Measurements from ENCODE around the gene NPAT.
"Not testable (repeated sequence)": the region's sequence is repeated elsewhere in the genome, so short reads cannot be mapped to it uniquely, and the experiment has no call there.

NPAT gene

DNA sequence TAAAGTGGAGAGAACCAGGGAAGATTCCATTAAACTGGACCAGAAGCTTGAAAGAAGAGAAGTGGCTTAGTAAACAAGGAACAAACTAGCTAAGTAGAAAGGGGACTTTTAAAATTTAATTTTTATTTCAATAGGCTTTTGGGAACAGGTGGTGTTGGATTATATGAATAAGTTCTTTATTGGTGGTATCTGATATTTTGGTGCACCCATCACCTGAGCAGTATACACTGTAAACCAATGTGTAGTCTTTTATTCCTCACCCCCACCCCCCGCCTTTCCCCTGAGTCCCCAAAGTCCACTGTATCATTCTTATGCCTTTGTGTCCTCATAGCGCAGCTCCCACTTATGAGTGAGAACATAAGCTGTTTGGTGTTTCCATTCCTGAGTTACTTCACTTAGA is 93.7 kb downstream of the NPAT start:
- DNase-seq (ENCODE audit: low spot score): no peak
- TF ChIP-seq CTCF (IDR thresholded peaks at IDR 0.05; ENCODE audit: borderline replicate concordance, control extremely low read depth, extremely low read depth, insufficient read depth, missing control alignments): no peak
- in situ Hi-C loops (cut with MboI; ENCODE audit: low sequenced_read_pairs, unreplicated experiment): no loop called here

- in situ Hi-C loops (cut with MboI; ENCODE audit: low sequenced_read_pairs, unreplicated experiment): no loop called here
Measured at GRCh38 chr11:108125096-108125495, 97.3 kb downstream of the NPAT start.

DNA sequence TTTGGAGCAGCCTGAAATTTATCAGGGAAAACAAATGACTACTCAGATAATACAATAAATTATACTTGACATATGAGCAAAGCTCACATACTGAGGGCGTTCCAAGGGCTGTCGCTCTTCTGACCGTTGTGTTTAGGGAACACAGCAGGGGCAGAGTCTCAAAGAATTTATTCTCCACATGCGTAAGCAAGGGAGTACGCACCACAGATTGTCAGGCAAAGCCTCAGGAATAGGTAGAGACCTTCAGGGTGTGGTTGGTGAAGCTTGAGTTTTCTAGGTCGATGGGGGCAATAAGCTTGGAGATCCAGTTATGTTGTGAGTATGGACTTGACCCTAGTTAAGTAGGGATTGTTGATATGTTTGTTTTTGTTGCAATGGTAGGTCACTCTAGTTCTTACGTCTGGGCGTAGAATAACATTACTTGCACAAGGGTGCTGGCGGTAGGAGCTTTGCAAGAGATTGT is 100.2 kb downstream of the NPAT start:
- in situ Hi-C loops (cut with MboI; ENCODE audit: low sequenced_read_pairs, unreplicated experiment): no loop called here
- TF ChIP-seq CTCF (IDR thresholded peaks at IDR 0.05; ENCODE audit: borderline replicate concordance, control extremely low read depth, extremely low read depth, insufficient read depth, missing control alignments): no peak
- no peak for DNase-seq (ENCODE audit: low spot score)

More at GRCh38 chr11:108125096-108125495, 97.3 kb downstream of the NPAT start:
- no peak for TF ChIP-seq CTCF (IDR thresholded peaks at IDR 0.05; ENCODE audit: borderline replicate concordance, control extremely low read depth, extremely low read depth, insufficient read depth, missing control alignments)
- DNase-seq (ENCODE audit: low spot score): no peak

DNA sequence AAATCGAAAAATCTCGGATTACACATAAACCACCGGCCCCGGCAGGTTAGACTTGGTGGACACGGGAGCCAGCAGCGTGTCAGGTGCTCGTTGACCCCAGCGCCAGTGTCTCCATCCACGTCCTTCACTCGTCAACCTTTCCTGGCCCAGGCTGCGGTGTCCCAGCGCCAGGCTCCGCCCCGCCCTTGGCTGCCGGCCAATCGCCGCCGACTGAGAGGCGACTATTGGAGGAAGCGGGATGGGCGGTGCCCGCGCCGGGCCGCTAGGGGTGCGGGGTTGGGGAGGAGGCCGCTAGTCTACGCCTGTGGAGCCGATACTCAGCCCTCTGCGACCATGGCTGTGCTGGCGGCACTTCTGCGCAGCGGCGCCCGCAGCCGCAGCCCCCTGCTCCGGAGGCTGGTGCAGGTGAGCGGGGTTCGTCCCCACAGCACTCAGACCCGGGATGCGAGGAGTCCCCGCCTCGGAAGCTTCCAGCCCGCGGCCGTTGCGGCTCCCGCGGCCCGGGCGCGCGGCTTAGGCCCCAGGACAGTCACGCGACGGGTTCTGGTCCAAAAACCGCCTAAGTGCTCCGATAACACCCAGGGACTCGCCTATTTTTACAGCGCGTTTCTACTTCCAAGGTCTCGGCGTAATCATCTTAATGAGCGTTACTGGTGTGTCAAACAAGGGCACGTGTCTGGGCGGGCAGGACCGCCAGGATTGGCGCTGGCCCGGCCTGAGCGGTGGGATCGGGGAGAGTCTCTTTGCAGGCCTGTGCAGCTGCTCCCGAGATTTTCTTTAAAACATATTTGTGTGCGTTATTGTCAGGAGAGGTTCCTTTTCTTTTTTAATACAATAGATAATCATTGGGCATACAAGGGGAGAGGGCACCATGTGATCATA is 100.9 kb downstream of the NPAT start, which contains the start of gene ACAT1:
Gene ACAT1 (plus strand): TSS at position 294 of the 882 bp plus-strand sequence. CDS start 40 bp downstream, at position 334.
- in situ Hi-C loops (cut with MboI; ENCODE audit: low sequenced_read_pairs, unreplicated experiment): no loop called here
- peak; percentile 94 for DNase-seq (ENCODE audit: low spot score)
- TF ChIP-seq CTCF (IDR thresholded peaks at IDR 0.05; ENCODE audit: borderline replicate concordance, control extremely low read depth, extremely low read depth, insufficient read depth, missing control alignments): no peak

DNA sequence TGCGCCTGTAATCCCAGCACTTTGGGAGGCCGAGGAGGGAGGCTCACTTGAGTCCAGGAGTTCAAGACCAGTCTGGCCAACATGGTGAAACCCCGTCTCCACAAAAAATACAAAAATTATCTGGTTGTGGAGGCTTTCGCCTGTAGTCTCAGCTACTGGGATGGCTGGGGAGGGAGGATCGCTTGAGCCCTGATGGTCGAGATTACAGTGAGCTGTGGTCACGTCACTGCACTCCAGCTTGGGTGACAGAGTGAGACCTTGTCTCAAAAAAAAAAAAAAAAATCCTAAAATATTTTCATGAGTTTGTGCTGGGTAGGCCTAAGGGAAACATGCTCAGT is 101.5 kb downstream of the NPAT start:
- not testable (repeated sequence) for DNase-seq (ENCODE audit: low spot score)

GRCh38 chr11:108117746-108118371 is 104.6 kb downstream of the NPAT start:
- DNase-seq (ENCODE audit: low spot score): peak; percentile 50
- peak; percentile 16 for TF ChIP-seq CTCF (IDR thresholded peaks at IDR 0.05; ENCODE audit: borderline replicate concordance, control extremely low read depth, extremely low read depth, insufficient read depth, missing control alignments)
- in situ Hi-C loops (cut with MboI; ENCODE audit: low sequenced_read_pairs, unreplicated experiment): loop anchor here (10.0 kb wide), 1 partner anchor 537 kb away; no protein-coding TSS in a partner anchor

More for the DNA sequence above, 101.5 kb downstream of the NPAT start:
- in situ Hi-C loops (cut with MboI; ENCODE audit: low sequenced_read_pairs, unreplicated experiment): not testable (repeated sequence)

Data from GM13976 (cell line).